Uterus (tissue), 2 donors: ENCODE measurements around the gene ARID5A.

Experiments used
- CTCF ChIP-seq, 4 experiments: fragments of 200-600 bp in 2 of 4; fragments of 450-650 bp in 2 of 4; sonication (generic) in 2 of 4; IDR thresholded peaks; one replicate each; pipeline ENCODE4 v1.5.1; 2016 to 2019; ENCODE audit warnings: antibody characterized with exemption in 4 of 4, mild to moderate bottlenecking in 2 of 4, moderate library complexity in 1 of 4
- POLR2A ChIP-seq, 2 donors: fragments of 450-650 bp; IDR thresholded peaks; one replicate each; pipeline ENCODE4 v1.6.1; 2016; ENCODE audit warnings: antibody characterized with exemption in 2 of 2, mild to moderate bottlenecking in 1 of 2, moderate library complexity in 1 of 2

- no peak for TF ChIP-seq CTCF (IDR thresholded peaks at IDR 0.05)
- no peak for TF ChIP-seq POLR2A (IDR thresholded peaks at IDR 0.05)
These were observed 47.3 kb upstream of the ARID5A start for GRCh38 chr2:96489261-96489660.
